K562 (cell line): ENCODE data around the gene MTMR12. TPM values are rescaled to one million over a fixed set of nuclear protein-coding genes. Genes with fewer than 3 reads are reported as not detected.

Source experiments
- ATAC-seq: fragments of 200-7000 bp; cut with Tn5 transposase; 3 replicates; pipeline ENCODE4 v1.9.1; 2020; ENCODE audit warnings: moderate library complexity
- BruUV-seq: library from RNA; stranded (reverse); fragments of 400-500 nt; replicated peaks from 2 replicates; lab custom pipeline; 2021; lab: Mats Ljungman, UMichigan
- CTCF ChIA-PET: fragments of 300-600 bp; formaldehyde crosslinking; extraction: SDS; loops from one replicate; lab custom pipeline; 2021; ENCODE audit warnings: low intra/inter-chr PET ratio; lab: Yijun Ruan, JAX
- POLR2A ChIA-PET: fragments of 300-600, 350-650 bp; sonication (Branson Sonifier 250); formaldehyde crosslinking; extraction: SDS; loops from one replicate; lab custom pipeline; 2021; ENCODE audit warnings: antibody characterized with exemption, inconsistent platforms; lab: Yijun Ruan, JAX
- DNase-seq, 4 experiments: peaks; one replicate each; pipeline versions ENCODE4 v3.0.0 to v3.0.0-alpha.2; 2011 to 2018; ENCODE audit warnings: low spot score in 3 of 4, mixed read lengths in 3 of 4; ENCODE audit errors: extremely low read depth in 1 of 4
- FAIRE-seq: peaks from 2 replicates; lab custom pipeline; 2011; peaks lifted over from hg19 to GRCh38; lab: Jason Lieb, UNC
- H2AFZ ChIP-seq: 2 replicates; pipeline ENCODE4 v1.6.0; 2011; ENCODE audit warnings: low read depth, low read length, control low read depth, inconsistent platforms
- H3K27ac ChIP-seq: fragments of 200-600 bp; 3 replicates; pipeline ENCODE4 v1.8.0; 2011; ENCODE audit warnings: low read depth, mild to moderate bottlenecking, control low read depth, inconsistent platforms, low read length, moderate library complexity, mixed read lengths; ENCODE audit errors: extremely low read depth
- H3K27me3 ChIP-seq, 2 experiments: fragments of 300-600 bp in 1 of 2; 2 replicates in 1 of 2; 3 replicates in 1 of 2; pipeline versions ENCODE4 v1.6.0 to v1.8.0; 2011; ENCODE audit warnings: inconsistent platforms in 2 of 2, low read length in 2 of 2, mild to moderate bottlenecking in 1 of 2, mixed read lengths in 1 of 2, moderate library complexity in 1 of 2; ENCODE audit not compliant: control insufficient read depth in 2 of 2, insufficient read depth in 2 of 2
- H3K36me3 ChIP-seq: fragments of 300-600 bp; 3 replicates; pipeline ENCODE4 v1.8.0; 2011; ENCODE audit warnings: mild to moderate bottlenecking, low read length, inconsistent platforms; ENCODE audit not compliant: control insufficient read depth, insufficient read depth
- H3K4me1 ChIP-seq, 2 experiments: fragments of 200-600 bp in 1 of 2; replicated peaks in 1 of 2; 2 replicates in 1 of 2; 3 replicates in 1 of 2; pipeline versions ENCODE4 v1.5.1 to v1.8.0; 2011; ENCODE audit warnings: inconsistent platforms in 2 of 2, low read length in 2 of 2, mild to moderate bottlenecking in 1 of 2, mixed read lengths in 1 of 2, moderate library complexity in 1 of 2; ENCODE audit not compliant: control insufficient read depth in 2 of 2, insufficient read depth in 2 of 2
- H3K4me2 ChIP-seq: 2 replicates; pipeline ENCODE4 v1.6.1; 2011; ENCODE audit warnings: low read length, control low read depth, inconsistent platforms, mixed read lengths; ENCODE audit not compliant: insufficient read depth
- H3K4me3 ChIP-seq: fragments of 200-600 bp; sonication (generic), shearing (Covaris generic); 2 replicates; pipeline ENCODE4 v1.5.1; 2016; ENCODE audit warnings: control low read depth, inconsistent platforms
- H3K79me2 ChIP-seq: fragments of 200-600 bp; 3 replicates; pipeline ENCODE4 v1.8.0; 2011; ENCODE audit warnings: low read length, inconsistent platforms; ENCODE audit not compliant: control insufficient read depth, insufficient read depth
- H3K9ac ChIP-seq, 2 experiments: 2 replicates each; pipeline versions ENCODE4 v1.6.0 to v1.6.1; 2011; ENCODE audit warnings: low read depth in 2 of 2, low read length in 2 of 2, control low read depth in 1 of 2, inconsistent platforms in 1 of 2, mild to moderate bottlenecking in 1 of 2, mixed read lengths in 1 of 2; ENCODE audit not compliant: insufficient read depth in 1 of 2
- H3K9me1 ChIP-seq: one replicate; pipeline ENCODE4 v1.6.0; 2011; ENCODE audit warnings: inconsistent platforms, mild to moderate bottlenecking, low read length, moderate library complexity; ENCODE audit not compliant: control insufficient read depth, insufficient read depth
- H3K9me3 ChIP-seq: replicated peaks from 2 replicates; pipeline ENCODE4 v1.5.1; 2011; ENCODE audit warnings: low read depth, low read length, inconsistent platforms; ENCODE audit not compliant: control insufficient read depth, insufficient read depth
- H4K20me1 ChIP-seq: replicated peaks from 2 replicates; pipeline ENCODE4 v1.6.1; 2011; ENCODE audit warnings: low read length, inconsistent platforms, mixed read lengths; ENCODE audit not compliant: control insufficient read depth, insufficient read depth
- FOXP1 ChIP-seq: sonication (generic); formaldehyde crosslinking; IDR thresholded peaks from 2 replicates; pipeline ENCODE4 v1.8.0; 2022; ENCODE audit warnings: mild to moderate bottlenecking, missing genetic modification reagents
- HNRNPH1 ChIP-seq: fragments of 200-400 bp; formaldehyde crosslinking; optimal IDR thresholded peaks from 2 replicates; pipeline ENCODE3; 2017; ENCODE audit warnings: low read depth, mild to moderate bottlenecking, low read length, moderate library complexity
- IFI16 ChIP-seq: fragments of 250-450 bp; sonication (Bioruptor Pico); IDR thresholded peaks from 2 replicates; pipeline ENCODE4 v2.1.2; 2022; ENCODE audit warnings: mild to moderate bottlenecking, inconsistent platforms
- KLF13 ChIP-seq: fragments of 450-650 bp; IDR thresholded peaks from 2 replicates; pipeline ENCODE4 v1.6.1; 2016; ENCODE audit warnings: missing genetic modification characterization, low read depth, mild to moderate bottlenecking, missing compliant biosample characterization, moderate library complexity, borderline replicate concordance
- NFATC3 ChIP-seq: fragments of 450-650 bp; IDR thresholded peaks from 2 replicates; pipeline ENCODE4 v1.6.1; 2017; ENCODE audit warnings: mild to moderate bottlenecking
- SRSF1 ChIP-seq: fragments of 200-400 bp; formaldehyde crosslinking; IDR thresholded peaks from 2 replicates; pipeline ENCODE4 v1.6.1; 2017; ENCODE audit warnings: mild to moderate bottlenecking, low read depth, low read length, moderate library complexity
- SUPT5H ChIP-seq: fragments of 450-650 bp; IDR thresholded peaks from 2 replicates; pipeline ENCODE4 v1.6.1; 2016
- TARDBP ChIP-seq: fragments of 450-650 bp; IDR thresholded peaks from 2 replicates; pipeline ENCODE4 v1.6.1; 2016
- WGBS: fragments of 100-300 bp; shearing (Covaris generic); methylation state at CpG from one replicate; pipeline ENCODE4 v1.1.6; 2016; ENCODE audit warnings: low coverage, mixed read lengths; ENCODE audit not compliant: insufficient coverage; ENCODE audit errors: missing lambda C conversion rate; 5-methylcytosine and 5-hydroxymethylcytosine counted together
- in situ Hi-C: fragments of 300-500 bp; cut with MboI; formaldehyde crosslinking; loops from 4 replicates; pipeline ENCODE4 v1.15.0; 2018; ENCODE audit warnings: inconsistent platforms, mixed read lengths
- intact Hi-C: fragments of 100-400 bp; cut with micrococcal nuclease; formaldehyde crosslinking; loops from 2 replicates; pipeline ENCODE4 v1.14.2; 2022
- polyA plus RNA-seq, 8 experiments: library from polyadenylated mRNA; depleted of rRNA in 4 of 8; stranded (reverse) in 5 of 8; unstranded in 3 of 8; fragments of >200 nt; fragmentation: Nextera tagmentation in 2 of 8; fragmentation: Illumina TruSeq in 1 of 8; extraction: Ambion mirVana in 2 of 8; extraction: Trizol in 1 of 8; gene quantifications; 2 replicates each; pipeline versions ENCODE4 v1.2.1 to v1.2.3, GENCODE V29; 2011 to 2014; ENCODE audit warnings: inconsistent platforms in 1 of 8, missing spikeins in 1 of 8
- total RNA-seq, 7 experiments: library from RNA; depleted of rRNA in 6 of 7; stranded (reverse); fragments of >200 nt in 6 of 7; fragmentation: Illumina TruSeq in 2 of 7; extraction: Trizol in 2 of 7; gene quantifications; 2 replicates each; pipeline versions ENCODE4 v1.2.1 to v1.2.3, GENCODE V29; 2011 to 2021; ENCODE audit warnings: low replicate concordance in 1 of 7
- TF ChIP-seq, protein P1 (sequence below), 2 experiments: fragments of 450-650 bp in 1 of 2; sonication (generic) in 1 of 2; formaldehyde crosslinking; conservative IDR thresholded peaks; 2 replicates each; pipeline versions ENCODE4 v1.4.0 to v1.8.1; 2020 to 2022; ENCODE audit warnings: mild to moderate bottlenecking in 1 of 2, missing genetic modification reagents in 1 of 2

MTMR12 gene
- total and polyA plus RNA-seq, 9 of the 15 experiments (the other 6 are each of a cell fraction or from before 2014, with no cell fraction given), result 4.0 to 28.7 (median 17.1) TPM

DNA sequence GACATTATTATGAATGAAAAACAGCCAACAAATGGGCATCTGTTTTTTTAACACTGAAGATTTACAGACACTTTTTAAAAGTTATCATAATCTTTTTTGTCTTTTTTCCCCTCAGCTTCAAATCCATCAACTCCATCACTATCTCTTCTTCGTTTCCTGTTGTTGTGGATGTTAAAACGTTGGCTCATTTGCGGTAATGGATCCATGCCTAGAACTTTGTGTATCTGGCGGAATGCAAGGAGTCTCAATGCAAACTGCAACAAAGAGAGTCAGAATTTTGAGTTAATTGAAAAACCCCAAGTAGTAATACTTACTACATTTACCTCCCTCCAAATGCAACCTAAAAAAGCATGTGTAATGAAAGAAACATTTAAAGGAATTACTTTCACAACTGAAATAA, 42.9 kb upstream of the MTMR12 start:
- no peak overlapping the region for H3K27ac ChIP-seq
- in situ Hi-C loops, result no loop called here
- no peaks in the 10 kb centered on the region for H3K9me3 ChIP-seq
- H3K4me1 ChIP-seq, result no peaks in the 10 kb centered on the region; a peak in 1 of 5 replicates
- H4K20me1 ChIP-seq, result no peaks in the 10 kb centered on the region
- intact Hi-C loops, result no loop called here
- H3K9me1 ChIP-seq, result no peaks in the 10 kb centered on the region
- no peak overlapping the region for H3K4me2 ChIP-seq
- BruUV-seq, result no TSS peak
- no peaks in the 10 kb centered on the region for H3K27me3 ChIP-seq
- CTCF ChIA-PET, result no interaction called here
- POLR2A ChIA-PET, result interaction anchor here (0.6 to 1.8 kb wide), 2 partner anchors 23 to 1016 kb away, joined by 3 to 4 read pairs; no protein-coding TSS in a partner anchor
- ATAC-seq, result no peak
- 79% methylated on average over 4 of the region's 4 CpGs for WGBS
- DNase-seq, result no peak
- no peak overlapping the region for H2AFZ ChIP-seq
- FAIRE-seq, result no peak
- H3K36me3 ChIP-seq, result peaks cover 52% of the 10 kb centered on the region; the same call in 2 of the 3 replicates
- TF ChIP-seq IFI16 (no peak), TARDBP (no peak)
- H3K9ac ChIP-seq, result no peak overlapping the region
- no peak overlapping the region for H3K4me3 ChIP-seq
- no peaks in the 10 kb centered on the region for H3K79me2 ChIP-seq

DNA sequence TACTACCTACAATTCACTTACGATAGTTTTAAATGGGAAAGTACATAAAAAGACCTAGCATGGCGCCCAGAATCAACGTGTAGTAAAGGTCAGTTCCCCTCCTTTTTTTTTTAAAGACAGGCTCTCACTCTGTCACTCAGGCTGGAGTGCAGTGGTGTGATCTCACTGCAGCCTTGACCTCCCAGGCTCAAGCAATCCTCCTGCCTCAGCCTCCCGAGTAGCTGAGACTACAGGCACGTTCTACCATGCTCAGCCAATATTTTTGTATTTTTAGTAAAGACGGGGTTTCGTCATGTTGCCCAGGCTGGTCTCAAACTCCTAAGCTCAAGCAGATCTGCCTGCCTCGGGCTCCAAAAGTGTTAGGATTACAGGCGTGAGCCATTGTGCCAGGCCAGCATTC, 40.7 kb upstream of the MTMR12 start:
- Histone ChIP-seq H3K4me3 (no peak overlapping the region), H4K20me1 (no peaks in the 10 kb centered on the region), H3K9ac (no peak overlapping the region), H3K9me3 (no peaks in the 10 kb centered on the region), H3K9me1 (no peaks in the 10 kb centered on the region), H3K4me2 (no peak overlapping the region), H3K36me3 (peaks cover 36% of the 10 kb centered on the region; the same call in 2 of the 3 replicates), H3K4me1 (no peaks in the 10 kb centered on the region; a peak in 1 of 5 replicates), H3K27ac (no peak overlapping the region), H2AFZ (no peak overlapping the region), H3K27me3 (no peaks in the 10 kb centered on the region), H3K79me2 (no peaks in the 10 kb centered on the region)
- DNase-seq (no peak), ATAC-seq (peak; percentile 37; the same call in 1 of the 3 replicates), FAIRE-seq (no peak)
- in situ Hi-C loops, result no loop called here
- CTCF ChIA-PET, result no interaction called here
- WGBS, result 81% methylated on average over 9 of the region's 9 CpGs
- intact Hi-C loops, result no loop called here
- BruUV-seq, result no TSS peak
- POLR2A ChIA-PET, result interaction anchor here (1.2 kb wide), 1 partner anchor 12 kb away, joined by 3 read pairs; no protein-coding TSS in a partner anchor
- no peak for TF ChIP-seq NFATC3
- TF ChIP-seq KLF13 (tag), result no peak
- TF ChIP-seq, protein P1, sequence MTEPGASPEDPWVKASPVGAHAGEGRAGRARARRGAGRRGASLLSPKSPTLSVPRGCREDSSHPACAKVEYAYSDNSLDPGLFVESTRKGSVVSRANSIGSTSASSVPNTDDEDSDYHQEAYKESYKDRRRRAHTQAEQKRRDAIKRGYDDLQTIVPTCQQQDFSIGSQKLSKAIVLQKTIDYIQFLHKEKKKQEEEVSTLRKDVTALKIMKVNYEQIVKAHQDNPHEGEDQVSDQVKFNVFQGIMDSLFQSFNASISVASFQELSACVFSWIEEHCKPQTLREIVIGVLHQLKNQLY (CRISPR knock-in tag; conservative IDR thresholded peaks at IDR 0.05), result no peak
- no peak for TF ChIP-seq FOXP1 (CRISPR knock-in tag)
- no peak for TF ChIP-seq SRSF1
- 0 out of 2 replicates have a peak, but pooled peaks have one; percentile 32 for TF ChIP-seq SUPT5H
- TF ChIP-seq HNRNPH1, result no peak
